WI38 (cell line): Measurements from ENCODE around the gene KLF13.

ENCODE experiments used
- H3K4me3 ChIP-seq: 2 replicates; pipeline ENCODE4 v1.5.1; 2011; ENCODE audit warnings: low read depth, mild to moderate bottlenecking, control low read depth, low read length
- CTCF ChIP-seq: IDR thresholded peaks from 2 replicates; pipeline ENCODE4 v1.5.1; 2012; ENCODE audit warnings: low read depth, mild to moderate bottlenecking, control low read depth, low read length

KLF13 gene

GRCh38 chr15:31344823-31345605, 18.4 kb downstream of the KLF13 start:
- no peak overlapping the region for H3K4me3 ChIP-seq
- no peak for TF ChIP-seq CTCF

- no peak for TF ChIP-seq CTCF
- no peak overlapping the region for H3K4me3 ChIP-seq
These were observed 19.2 kb downstream of the KLF13 start for GRCh38 chr15:31345606-31346366.

GRCh38 chr15:31346367-31347066, 19.9 kb downstream of the KLF13 start:
- no peak for TF ChIP-seq CTCF
- H3K4me3 ChIP-seq = no peak overlapping the region

GRCh38 chr15:31347067-31347975, 20.7 kb downstream of the KLF13 start:
- H3K4me3 ChIP-seq = no peak overlapping the region
- no peak for TF ChIP-seq CTCF

GRCh38 chr15:31347981-31348803, 21.6 kb downstream of the KLF13 start:
- H3K4me3 ChIP-seq = no peak overlapping the region
- TF ChIP-seq CTCF = no peak
